GM18951 (cell line): ENCODE data around the gene DNASE1L1.

Experiments used
- POLR2A ChIP-seq: IDR thresholded peaks from 4 replicates; pipeline ENCODE4 v1.6.1; 2011; ENCODE audit warnings: mild to moderate bottlenecking; ENCODE audit not compliant: insufficient read length, insufficient read depth; ENCODE audit errors: extremely low read depth
- in situ Hi-C: fragments of 300-500 bp; cut with MboI; formaldehyde crosslinking; loops from one replicate; pipeline ENCODE4 v1.12.0; 2022; ENCODE audit warnings: low sequenced_read_pairs, mixed read lengths, inconsistent platforms; ENCODE audit not compliant: unreplicated experiment

DNASE1L1 gene

GRCh38 chrX:154378799-154379568 is 30.1 kb downstream of the DNASE1L1 start, which contains the start of gene EMD:
TSS of gene EMD (plus strand) at chrX:154379295. CDS start at chrX:154379485, 190 bp downstream.
- in situ Hi-C loops = no loop called here
- TF ChIP-seq POLR2A = peak; percentile 68

GRCh38 chrX:154378059-154378798 is 30.8 kb downstream of the DNASE1L1 start:
- TF ChIP-seq POLR2A = peak; percentile 74
- in situ Hi-C loops = no loop called here

GRCh38 chrX:154376774-154377173 is 32.3 kb downstream of the DNASE1L1 start:
- in situ Hi-C loops = no loop called here
- no peak for TF ChIP-seq POLR2A

- in situ Hi-C loops = no loop called here
- no peak for TF ChIP-seq POLR2A
Observed at GRCh38 chrX:154375156-154375504, 33.9 kb downstream of the DNASE1L1 start.

- in situ Hi-C loops = no loop called here
- peak; percentile 23 for TF ChIP-seq POLR2A
Observed at GRCh38 chrX:154374313-154375155, 34.5 kb downstream of the DNASE1L1 start, which contains the start of gene FLNA. TSS of gene FLNA (minus strand) at chrX:154374634. CDS start at chrX:154371245, 3,389 bp downstream.

GRCh38 chrX:154373340-154374306 is 35.4 kb downstream of the DNASE1L1 start:
- in situ Hi-C loops = no loop called here

GRCh38 chrX:154372612-154373022 is 36.4 kb downstream of the DNASE1L1 start:
- in situ Hi-C loops = no loop called here
- peak; percentile 48 for TF ChIP-seq POLR2A

More at GRCh38 chrX:154373340-154374306, 35.4 kb downstream of the DNASE1L1 start:
- no peak for TF ChIP-seq POLR2A

GRCh38 chrX:154371789-154372300 is 37.2 kb downstream of the DNASE1L1 start:
- peak; percentile 14 for TF ChIP-seq POLR2A
- in situ Hi-C loops = no loop called here

- in situ Hi-C loops = no loop called here
- TF ChIP-seq POLR2A = peak; percentile 99
Observed at GRCh38 chrX:154371017-154371788, 37.9 kb downstream of the DNASE1L1 start.

GRCh38 chrX:154370300-154371016 is 38.6 kb downstream of the DNASE1L1 start:
- no peak for TF ChIP-seq POLR2A
- in situ Hi-C loops = no loop called here
